ENCODE measurements around the gene USP25.

Gene USP25

GRCh38 chr21:15809818-15810217 lies 80.0 kb downstream of the USP25 start:
- H3K4me3 ChIP-seq (ENCODE audit: low read length), result no peak overlapping the region
- H3K9me3 ChIP-seq (ENCODE audit: insufficient read depth, low read length), result no peaks in the 10 kb centered on the region
- no peaks in the 10 kb centered on the region for H4K20me1 ChIP-seq (ENCODE audit: insufficient read depth, low read length)
- peaks cover 12% of the 10 kb centered on the region for H3K36me3 ChIP-seq (replicated peaks; ENCODE audit: low read depth, low read length)
- no peak overlapping the region for H3K4me2 ChIP-seq (ENCODE audit: low read length)
- H3K27ac ChIP-seq (ENCODE audit: low read length), result no peak overlapping the region
- no peak overlapping the region for H2AFZ ChIP-seq (ENCODE audit: low read depth, low read length)
- TF ChIP-seq EZH2phosphoT487 (IDR thresholded peaks at IDR 0.05; ENCODE audit: low read depth) (no peak), CTCF (IDR thresholded peaks at IDR 0.05; ENCODE audit: low read depth, low read length) (no peak)
- H3K79me2 ChIP-seq (ENCODE audit: low read length), result no peaks in the 10 kb centered on the region
- H3K27me3 ChIP-seq (ENCODE audit: low read depth, low read length), result no peaks in the 10 kb centered on the region
- no peak overlapping the region for H3K9ac ChIP-seq (ENCODE audit: low read length)
- no peaks in the 10 kb centered on the region for H3K4me1 ChIP-seq (ENCODE audit: low read length)

DNA sequence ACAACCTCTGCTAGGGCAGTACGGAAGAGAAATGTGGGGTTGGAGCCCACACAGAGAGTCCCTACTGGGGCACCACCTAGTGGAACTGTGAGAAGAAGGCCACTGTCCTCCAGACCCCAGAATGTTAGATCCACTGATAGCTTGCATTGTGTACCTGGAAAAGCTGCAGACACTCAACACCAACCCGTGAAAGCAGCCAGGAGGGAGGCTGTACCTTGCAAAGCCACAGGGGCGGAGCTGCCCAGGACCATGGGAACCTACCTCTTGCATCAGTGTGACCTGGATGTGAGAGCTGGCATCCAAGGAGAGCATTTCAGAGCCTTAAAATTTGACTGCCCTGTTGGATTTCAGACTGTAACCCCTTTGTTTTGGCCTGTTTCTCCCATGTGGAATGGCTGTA lies 85.5 kb downstream of the USP25 start:
- TF ChIP-seq EZH2phosphoT487 (IDR thresholded peaks at IDR 0.05; ENCODE audit: low read depth) (no peak), CTCF (IDR thresholded peaks at IDR 0.05; ENCODE audit: low read depth, low read length) (no peak)
- Histone ChIP-seq H2AFZ (ENCODE audit: low read depth, low read length) (no peak overlapping the region), H3K27ac (ENCODE audit: low read length) (no peak overlapping the region), H3K79me2 (ENCODE audit: low read length) (no peaks in the 10 kb centered on the region), H4K20me1 (ENCODE audit: insufficient read depth, low read length) (no peaks in the 10 kb centered on the region), H3K4me3 (ENCODE audit: low read length) (no peak overlapping the region), H3K36me3 (replicated peaks; ENCODE audit: low read depth, low read length) (peaks cover 14% of the 10 kb centered on the region), H3K9me3 (ENCODE audit: insufficient read depth, low read length) (no peaks in the 10 kb centered on the region), H3K27me3 (ENCODE audit: low read depth, low read length) (no peaks in the 10 kb centered on the region), H3K4me1 (ENCODE audit: low read length) (no peaks in the 10 kb centered on the region), H3K4me2 (ENCODE audit: low read length) (no peak overlapping the region), H3K9ac (ENCODE audit: low read length) (no peak overlapping the region)

DNA sequence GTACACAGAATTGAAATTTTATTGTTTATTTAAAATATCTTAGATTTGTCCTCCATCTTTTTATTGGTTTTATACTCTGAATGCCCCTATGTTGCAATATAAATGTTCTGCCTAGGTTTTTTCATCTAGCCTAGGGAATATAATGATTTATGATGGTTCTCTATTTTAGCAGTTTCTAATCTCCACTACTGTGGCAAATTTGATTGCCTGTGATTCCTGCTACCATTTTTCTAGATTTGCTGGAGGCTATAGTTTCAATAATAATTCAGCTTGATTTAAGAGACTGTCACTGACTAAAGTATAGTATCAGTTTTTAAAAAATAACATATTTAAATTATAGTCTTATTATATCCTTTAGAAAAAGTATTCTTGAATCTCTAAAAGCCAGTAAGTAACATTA lies 90.5 kb downstream of the USP25 start:
- Histone ChIP-seq H3K4me2 (ENCODE audit: low read length) (no peak overlapping the region), H3K9ac (ENCODE audit: low read length) (no peak overlapping the region), H4K20me1 (ENCODE audit: insufficient read depth, low read length) (no peaks in the 10 kb centered on the region), H3K27me3 (ENCODE audit: low read depth, low read length) (no peaks in the 10 kb centered on the region), H3K79me2 (ENCODE audit: low read length) (no peaks in the 10 kb centered on the region), H3K9me3 (ENCODE audit: insufficient read depth, low read length) (no peaks in the 10 kb centered on the region), H3K27ac (ENCODE audit: low read length) (no peak overlapping the region), H3K4me1 (ENCODE audit: low read length) (no peaks in the 10 kb centered on the region), H2AFZ (ENCODE audit: low read depth, low read length) (no peak overlapping the region), H3K36me3 (replicated peaks; ENCODE audit: low read depth, low read length) (peaks cover 2% of the 10 kb centered on the region), H3K4me3 (ENCODE audit: low read length) (no peak overlapping the region)
- TF ChIP-seq EZH2phosphoT487 (IDR thresholded peaks at IDR 0.05; ENCODE audit: low read depth) (no peak), CTCF (IDR thresholded peaks at IDR 0.05; ENCODE audit: low read depth, low read length) (no peak)

DNA sequence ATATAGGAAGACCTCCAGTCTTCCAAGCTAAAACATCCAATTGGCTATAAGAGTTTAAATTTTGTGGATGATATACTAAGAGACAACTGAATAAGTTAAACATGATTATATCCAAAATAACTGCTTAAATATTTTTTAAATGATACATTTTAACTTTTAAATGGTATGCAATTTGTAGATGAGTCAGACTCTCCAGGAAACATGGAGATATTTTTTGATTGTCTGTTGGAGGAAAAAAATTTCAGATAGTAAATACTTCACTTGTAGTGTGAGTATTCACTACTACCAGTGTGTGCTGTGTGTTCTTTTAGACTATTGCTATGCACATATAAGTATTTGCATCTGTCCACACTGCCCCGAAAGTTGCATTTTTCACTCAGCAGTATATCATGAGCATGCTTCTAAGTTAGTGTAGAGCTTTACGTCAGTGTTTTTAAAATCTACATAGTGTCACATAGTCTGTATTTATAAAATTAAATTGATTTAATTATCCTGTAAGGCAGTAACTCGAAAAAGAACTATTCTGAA lies 91.1 kb downstream of the USP25 start:
- H3K4me1 ChIP-seq (ENCODE audit: low read length), result no peaks in the 10 kb centered on the region
- no peak overlapping the region for H2AFZ ChIP-seq (ENCODE audit: low read depth, low read length)
- no peak overlapping the region for H3K4me3 ChIP-seq (ENCODE audit: low read length)
- H3K9me3 ChIP-seq (ENCODE audit: insufficient read depth, low read length), result no peaks in the 10 kb centered on the region
- TF ChIP-seq EZH2phosphoT487 (IDR thresholded peaks at IDR 0.05; ENCODE audit: low read depth), result no peak
- no peak for TF ChIP-seq CTCF (IDR thresholded peaks at IDR 0.05; ENCODE audit: low read depth, low read length)
- H3K79me2 ChIP-seq (ENCODE audit: low read length), result no peaks in the 10 kb centered on the region
- no peak overlapping the region for H3K9ac ChIP-seq (ENCODE audit: low read length)
- H3K27me3 ChIP-seq (ENCODE audit: low read depth, low read length), result no peaks in the 10 kb centered on the region
- H4K20me1 ChIP-seq (ENCODE audit: insufficient read depth, low read length), result no peaks in the 10 kb centered on the region
- no peak overlapping the region for H3K27ac ChIP-seq (ENCODE audit: low read length)
- no peak overlapping the region for H3K4me2 ChIP-seq (ENCODE audit: low read length)
- H3K36me3 ChIP-seq (replicated peaks; ENCODE audit: low read depth, low read length), result no peaks in the 10 kb centered on the region

Data from OCI-LY3 (cell line).